SK-N-SH (cell line): ENCODE data around the gene LRRC57. TPM values are rescaled to one million over a fixed set of nuclear protein-coding genes. Genes with fewer than 3 reads are reported as not detected.

Experiments used
- CTCF ChIA-PET: fragments of 300-600, 350-600 bp; formaldehyde crosslinking; extraction: SDS; loops from one replicate; lab custom pipeline; 2021; lab: Yijun Ruan, JAX
- POLR2A ChIA-PET: fragments of 350-600 bp; sonication (Branson Sonifier 250); formaldehyde crosslinking; extraction: SDS; loops from one replicate; lab custom pipeline; 2020; ENCODE audit warnings: antibody characterized with exemption, inconsistent platforms; lab: Yijun Ruan, JAX
- DNase-seq: peaks from one replicate; pipeline ENCODE4 v3.0.0; 2012
- H2AFZ ChIP-seq: fragments of 200-600 bp; sonication (generic); 2 replicates; pipeline ENCODE4 v1.8.1; 2016; ENCODE audit warnings: antibody characterized with exemption, mild to moderate bottlenecking, low read depth
- H3F3A ChIP-seq: fragments of 200-600 bp; sonication (generic); replicated peaks from 2 replicates; pipeline ENCODE3; 2016; ENCODE audit warnings: antibody characterized with exemption, mild to moderate bottlenecking; ENCODE audit not compliant: insufficient read depth
- H3K27ac ChIP-seq, 2 experiments: fragments of 200-500 bp in 1 of 2; fragments of 200-600 bp in 1 of 2; sonication (Bioruptor generic) in 1 of 2; sonication (generic), shearing (Covaris generic) in 1 of 2; 2 replicates each; pipeline versions ENCODE4 v1.5.1 to v1.6.1; 2014 to 2016; ENCODE audit warnings: low read depth in 2 of 2, inconsistent platforms in 1 of 2, low read length in 1 of 2, mild to moderate bottlenecking in 1 of 2, mixed read lengths in 1 of 2
- H3K27me3 ChIP-seq: fragments of 200-600 bp; sonication (generic), shearing (Covaris generic); 2 replicates; pipeline ENCODE4 v1.6.1; 2016; ENCODE audit warnings: mixed run types; ENCODE audit not compliant: insufficient read depth
- H3K36me3 ChIP-seq, 2 experiments: fragments of 200-500 bp in 1 of 2; fragments of 200-600 bp in 1 of 2; sonication (Bioruptor generic) in 1 of 2; sonication (generic) in 1 of 2; replicated peaks in 1 of 2; 2 replicates each; pipeline versions ENCODE3 to v1.5.1; 2014 to 2016; ENCODE audit warnings: low read length in 1 of 2, mild to moderate bottlenecking in 1 of 2; ENCODE audit not compliant: insufficient read depth in 2 of 2, control insufficient read depth in 1 of 2
- H3K4me1 ChIP-seq, 2 experiments: fragments of 200-500 bp in 1 of 2; fragments of 200-600 bp in 1 of 2; sonication (Bioruptor generic) in 1 of 2; sonication (generic), shearing (Covaris generic) in 1 of 2; 2 replicates each; pipeline versions ENCODE4 v1.5.1 to v1.6.1; 2014 to 2016; ENCODE audit warnings: low read depth in 1 of 2, low read length in 1 of 2, mixed run types in 1 of 2; ENCODE audit not compliant: insufficient read depth in 2 of 2, control insufficient read depth in 1 of 2
- H3K4me2 ChIP-seq: fragments of 200-600 bp; sonication (generic), shearing (Covaris generic); 2 replicates; pipeline ENCODE4 v1.6.1; 2017; ENCODE audit warnings: mixed run types
- H3K4me3 ChIP-seq, 2 experiments: fragments of 200-500 bp in 1 of 2; fragments of 200-600 bp in 1 of 2; sonication (Bioruptor generic) in 1 of 2; sonication (generic), shearing (Covaris generic) in 1 of 2; 2 replicates each; pipeline versions ENCODE4 v1.5.1 to v1.8.1; 2014 to 2016; ENCODE audit warnings: low read depth in 2 of 2, inconsistent platforms in 1 of 2, low read length in 1 of 2, mild to moderate bottlenecking in 1 of 2, mixed read lengths in 1 of 2, moderate library complexity in 1 of 2
- H3K79me2 ChIP-seq: fragments of 200-600 bp; sonication (generic); 2 replicates; pipeline ENCODE4 v1.8.1; 2017; ENCODE audit warnings: mild to moderate bottlenecking; ENCODE audit not compliant: insufficient read depth
- H3K9ac ChIP-seq: fragments of 200-600 bp; sonication (generic); 2 replicates; pipeline ENCODE4 v1.6.1; 2017; ENCODE audit warnings: mixed run types
- H3K9me2 ChIP-seq: fragments of 200-600 bp; sonication (generic); 2 replicates; pipeline ENCODE4 v1.6.1; 2017; ENCODE audit warnings: mixed run types
- H3K9me3 ChIP-seq: fragments of 200-600 bp; sonication (generic); 2 replicates; pipeline ENCODE4 v1.6.1; 2017; ENCODE audit warnings: mixed run types, mild to moderate bottlenecking, moderate library complexity
- H4K20me1 ChIP-seq: fragments of 200-600 bp; sonication (generic); 2 replicates; pipeline ENCODE4 v1.6.1; 2017; ENCODE audit warnings: mild to moderate bottlenecking, mixed run types; ENCODE audit not compliant: insufficient read depth
- EP300 ChIP-seq, 2 experiments: IDR thresholded peaks; 2 replicates each; pipeline versions ENCODE4 v1.4.0 to v1.6.1; 2012; ENCODE audit warnings: borderline replicate concordance in 1 of 2, low read depth in 1 of 2, low read length in 1 of 2
- FOXM1 ChIP-seq: IDR thresholded peaks from 2 replicates; pipeline ENCODE4 v1.4.0; 2012; ENCODE audit warnings: low read depth, mild to moderate bottlenecking
- GABPA ChIP-seq: IDR thresholded peaks from 2 replicates; pipeline ENCODE4 v1.4.0; 2012; ENCODE audit warnings: low read depth, mild to moderate bottlenecking
- POLR2AphosphoS5 ChIP-seq: IDR thresholded peaks from 2 replicates; pipeline ENCODE4 v1.6.1; 2012; ENCODE audit warnings: low read depth, low read length
- TAF1 ChIP-seq: IDR thresholded peaks from 2 replicates; pipeline ENCODE4 v1.6.1; 2012; ENCODE audit warnings: low read depth, mild to moderate bottlenecking, low read length, moderate library complexity, borderline replicate concordance
- YY1 ChIP-seq: IDR thresholded peaks from 2 replicates; pipeline ENCODE4 v1.4.0; 2012; ENCODE audit warnings: low read depth, mild to moderate bottlenecking
- WGBS: methylation state at CpG from one replicate; pipeline ENCODE4 v1.1.6; 2017; ENCODE audit warnings: low lambda C conversion rate; 5-methylcytosine and 5-hydroxymethylcytosine counted together
- polyA plus RNA-seq, 3 experiments: library from polyadenylated mRNA; depleted of rRNA; stranded (reverse); fragments of >200 nt; gene quantifications; 2 replicates each; pipeline ENCODE4 v1.2.3, GENCODE V29; 2012
- TF ChIP-seq, protein P1 (sequence below): IDR thresholded peaks from 2 replicates; pipeline ENCODE4 v1.4.0; 2012; ENCODE audit warnings: low read depth
- TF ChIP-seq, protein P2 (sequence below): IDR thresholded peaks from 2 replicates; pipeline ENCODE4; 2012
- TF ChIP-seq, protein P3 (sequence below): fragments of 150-350 bp; IDR thresholded peaks from 2 replicates; pipeline ENCODE4 v1.6.1; 2016; ENCODE audit warnings: mild to moderate bottlenecking, low read depth, low read length
- TF ChIP-seq, protein P4 (sequence below): IDR thresholded peaks from 2 replicates; pipeline ENCODE4 v1.4.0; 2012; ENCODE audit warnings: low read depth, borderline replicate concordance

LRRC57 gene
- polyA plus RNA-seq, 1 of the 3 experiments (the other 2 are of a cell fraction) = 6.4 TPM

DNA sequence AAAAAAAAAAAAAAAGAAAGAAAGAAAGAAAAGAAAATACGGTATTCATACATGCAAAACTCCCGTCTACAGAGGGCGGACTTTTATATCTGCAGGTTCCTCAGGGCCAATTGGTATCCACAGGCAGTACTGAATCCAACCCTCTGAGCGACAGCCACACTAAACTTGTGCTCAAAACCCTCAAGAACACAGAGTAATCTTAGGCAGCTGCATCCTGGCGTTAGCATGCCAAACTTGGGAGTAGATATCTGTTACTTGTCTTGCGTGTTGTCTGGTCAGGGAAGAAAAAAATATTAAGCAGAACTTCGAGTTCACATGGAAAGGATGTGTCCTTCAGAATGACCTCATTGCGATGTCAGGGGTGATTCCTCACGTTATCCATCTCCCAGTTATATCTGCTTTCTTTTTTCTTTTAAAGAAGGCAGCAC is 40.3 kb downstream of the LRRC57 start:
- Histone ChIP-seq H3K36me3 (peaks cover 0 to 24% of the 10 kb centered on the region in 2 experiments), H3K9ac (no peak overlapping the region), H3K4me1 (peaks cover 2 to 8% of the 10 kb centered on the region in 2 experiments; a peak in 2 of 4 replicates), H4K20me1 (no peaks in the 10 kb centered on the region), H3K79me2 (peaks cover 84% of the 10 kb centered on the region)
- TF ChIP-seq, protein P1, sequence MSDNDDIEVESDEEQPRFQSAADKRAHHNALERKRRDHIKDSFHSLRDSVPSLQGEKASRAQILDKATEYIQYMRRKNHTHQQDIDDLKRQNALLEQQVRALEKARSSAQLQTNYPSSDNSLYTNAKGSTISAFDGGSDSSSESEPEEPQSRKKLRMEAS = no peak
- TF ChIP-seq, protein P2, sequence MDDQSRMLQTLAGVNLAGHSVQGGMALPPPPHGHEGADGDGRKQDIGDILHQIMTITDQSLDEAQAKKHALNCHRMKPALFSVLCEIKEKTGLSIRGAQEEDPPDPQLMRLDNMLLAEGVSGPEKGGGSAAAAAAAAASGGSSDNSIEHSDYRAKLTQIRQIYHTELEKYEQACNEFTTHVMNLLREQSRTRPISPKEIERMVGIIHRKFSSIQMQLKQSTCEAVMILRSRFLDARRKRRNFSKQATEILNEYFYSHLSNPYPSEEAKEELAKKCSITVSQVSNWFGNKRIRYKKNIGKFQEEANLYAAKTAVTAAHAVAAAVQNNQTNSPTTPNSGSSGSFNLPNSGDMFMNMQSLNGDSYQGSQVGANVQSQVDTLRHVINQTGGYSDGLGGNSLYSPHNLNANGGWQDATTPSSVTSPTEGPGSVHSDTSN = peak; percentile 37
- TF ChIP-seq, all 33 proteins: peak for 1
- H3K27ac ChIP-seq = no peak overlapping the region
- no peaks in the 10 kb centered on the region for H3K9me2 ChIP-seq
- WGBS = 73% methylated on average over 9 of the region's 9 CpGs
- no peaks in the 10 kb centered on the region for H3F3A ChIP-seq
- CTCF ChIA-PET = no interaction called here
- POLR2A ChIA-PET = no interaction called here
- no peaks in the 10 kb centered on the region for H3K9me3 ChIP-seq
- DNase-seq = no peak
- H3K4me3 ChIP-seq = no peak overlapping the region
- no peak overlapping the region for H2AFZ ChIP-seq
- no peak overlapping the region for H3K4me2 ChIP-seq
- no peaks in the 10 kb centered on the region for H3K27me3 ChIP-seq

DNA sequence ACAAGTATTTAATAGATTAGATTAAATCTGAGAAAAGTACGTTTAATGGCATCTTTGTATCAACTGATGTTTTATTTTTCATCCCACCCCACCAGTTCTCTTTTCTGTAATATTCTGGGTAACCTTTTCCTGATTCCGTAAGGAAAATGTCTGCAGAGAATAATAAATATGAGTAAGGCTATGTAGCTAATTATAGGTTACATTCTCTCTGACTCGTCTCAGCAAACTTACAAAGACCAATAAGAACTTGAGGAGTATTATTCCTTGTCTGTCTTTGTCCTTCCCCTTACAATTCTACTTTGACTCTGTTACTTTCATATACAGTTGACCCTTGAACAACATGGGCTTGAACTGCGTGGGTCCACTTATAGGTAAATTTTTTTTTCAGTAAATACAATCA is 41.1 kb downstream of the LRRC57 start:
- 65% methylated on average over 4 of the region's 4 CpGs for WGBS
- peaks cover 0 to 19% of the 10 kb centered on the region in 2 experiments for H3K36me3 ChIP-seq
- H3K4me2 ChIP-seq = peak overlapping the region; percentile 14; the same call in 1 of the 2 replicates
- no peaks in the 10 kb centered on the region for H3K9me3 ChIP-seq
- H3K4me3 ChIP-seq = no peak overlapping the region
- H3K27me3 ChIP-seq = no peaks in the 10 kb centered on the region
- H3K9ac ChIP-seq = no peak overlapping the region
- 0 out of 2 replicates have a peak, but pooled peaks cover 2% of the 10 kb centered on the region for H4K20me1 ChIP-seq
- H3K27ac ChIP-seq = peak overlapping the region in 1 of 2 experiments; percentile 22; a peak in 2 of 4 replicates
- TF ChIP-seq YY1 (no peak), POLR2AphosphoS5 (no peak), TAF1 (no peak), FOXM1 (no peak), EP300 (IDR thresholded peaks at IDR 0.05; ENCODE audit: borderline replicate concordance in 1 of 2, low read depth in 1 of 2, low read length in 1 of 2) (no peak), GABPA (no peak)
- TF ChIP-seq, protein P2 = no peak
- TF ChIP-seq, protein P3, sequence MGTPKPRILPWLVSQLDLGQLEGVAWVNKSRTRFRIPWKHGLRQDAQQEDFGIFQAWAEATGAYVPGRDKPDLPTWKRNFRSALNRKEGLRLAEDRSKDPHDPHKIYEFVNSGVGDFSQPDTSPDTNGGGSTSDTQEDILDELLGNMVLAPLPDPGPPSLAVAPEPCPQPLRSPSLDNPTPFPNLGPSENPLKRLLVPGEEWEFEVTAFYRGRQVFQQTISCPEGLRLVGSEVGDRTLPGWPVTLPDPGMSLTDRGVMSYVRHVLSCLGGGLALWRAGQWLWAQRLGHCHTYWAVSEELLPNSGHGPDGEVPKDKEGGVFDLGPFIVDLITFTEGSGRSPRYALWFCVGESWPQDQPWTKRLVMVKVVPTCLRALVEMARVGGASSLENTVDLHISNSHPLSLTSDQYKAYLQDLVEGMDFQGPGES = no peak
- TF ChIP-seq, protein P4, sequence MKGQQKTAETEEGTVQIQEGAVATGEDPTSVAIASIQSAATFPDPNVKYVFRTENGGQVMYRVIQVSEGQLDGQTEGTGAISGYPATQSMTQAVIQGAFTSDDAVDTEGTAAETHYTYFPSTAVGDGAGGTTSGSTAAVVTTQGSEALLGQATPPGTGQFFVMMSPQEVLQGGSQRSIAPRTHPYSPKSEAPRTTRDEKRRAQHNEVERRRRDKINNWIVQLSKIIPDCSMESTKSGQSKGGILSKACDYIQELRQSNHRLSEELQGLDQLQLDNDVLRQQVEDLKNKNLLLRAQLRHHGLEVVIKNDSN = no peak
- TF ChIP-seq, all 33 proteins: peak for 0
- Histone ChIP-seq H3F3A (no peaks in the 10 kb centered on the region), H2AFZ (no peak overlapping the region), H3K79me2 (peaks cover 84% of the 10 kb centered on the region), H3K4me1 (peaks cover 2 to 8% of the 10 kb centered on the region in 2 experiments; a peak in 2 of 4 replicates), H3K9me2 (no peaks in the 10 kb centered on the region)
- ChIA-PET CTCF (no interaction called here), POLR2A (no interaction called here)
- DNase-seq = no peak
